Hepatic stellate cell (primary cell): ENCODE data around the gene MATN4.
A peak's percentile ranks its signal among the peaks of the same experiment; 100 is the strongest.

Source experiments
- DNase-seq: peaks from one replicate; pipeline ENCODE4 v3.0.0; 2011; ENCODE audit warnings: low spot score

MATN4 gene

GRCh38 chr20:45340951-45341350 is 32.9 kb upstream of the MATN4 start:
- DNase-seq, result no peak

- no peak for DNase-seq
These were observed 32.2 kb upstream of the MATN4 start for GRCh38 chr20:45340236-45340847.

- no peak for DNase-seq
These were observed 31.7 kb upstream of the MATN4 start for GRCh38 chr20:45339799-45340198.

DNA sequence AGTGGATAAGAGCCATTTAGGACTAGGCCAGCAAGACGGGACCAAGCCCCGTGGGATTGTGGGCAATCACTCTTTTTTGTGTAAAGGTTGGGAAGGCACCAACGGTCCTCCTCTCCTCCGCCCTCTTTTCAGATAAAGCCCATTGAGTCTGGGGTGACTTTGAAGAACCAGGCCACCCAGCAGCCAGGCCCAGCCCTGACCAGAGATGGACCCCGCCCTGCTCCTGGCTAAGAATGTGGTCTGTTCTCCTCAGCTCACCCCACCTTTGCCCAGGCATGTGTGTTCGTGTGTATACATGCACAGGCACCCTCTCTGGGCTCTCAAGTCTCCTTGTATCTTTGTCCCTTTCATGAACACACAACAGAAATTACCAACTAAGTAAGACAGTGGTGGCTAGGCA is 31.0 kb upstream of the MATN4 start:
- DNase-seq, result no peak

DNA sequence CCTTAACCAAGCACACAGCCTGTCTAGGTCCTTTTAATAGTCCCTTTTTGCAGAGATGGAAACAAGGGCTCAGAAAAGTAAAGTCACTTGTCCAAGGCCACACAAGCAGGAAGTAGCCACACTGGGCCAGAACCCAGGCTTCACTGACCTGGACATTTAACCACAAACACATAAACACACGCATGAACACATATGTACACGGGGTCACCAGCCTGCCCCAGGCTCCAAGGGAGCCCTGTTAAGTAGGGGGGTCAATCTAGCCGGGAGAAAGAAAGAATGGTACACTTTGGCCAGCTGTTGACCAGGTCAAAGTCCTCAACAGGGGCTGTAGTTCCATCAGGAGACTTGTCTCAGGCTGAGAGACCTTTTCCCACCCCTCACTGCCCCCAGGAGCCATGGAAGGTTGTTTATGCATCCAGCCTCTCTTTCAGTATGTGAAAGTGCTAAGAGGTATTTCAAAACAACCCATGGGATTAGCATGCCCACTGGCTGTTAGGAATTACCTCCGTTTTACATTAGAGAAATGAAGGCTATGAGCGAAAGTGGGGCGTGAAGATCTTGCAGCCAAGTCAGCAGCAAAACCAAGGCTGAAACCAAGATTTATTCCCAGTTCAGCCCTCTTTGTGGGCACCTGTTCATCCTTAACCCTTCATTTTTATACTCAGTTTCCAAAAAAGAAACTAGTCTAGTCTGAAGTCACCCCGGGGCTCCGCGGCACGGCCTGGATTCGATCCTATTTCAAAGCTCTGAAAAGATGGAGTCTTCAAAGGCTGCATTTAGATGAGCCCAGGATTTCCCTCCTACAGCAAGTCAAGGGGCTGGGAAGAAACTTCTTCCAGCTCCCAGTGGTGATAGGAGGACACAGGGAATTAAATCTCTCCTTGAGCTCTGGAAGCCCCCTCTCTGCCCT is 30.3 kb upstream of the MATN4 start:
- no peak for DNase-seq

- peak; percentile 92 for DNase-seq
These were observed 29.4 kb upstream of the MATN4 start for GRCh38 chr20:45337367-45338120.

- peak; percentile 84 for DNase-seq
These were observed 28.6 kb upstream of the MATN4 start for GRCh38 chr20:45336530-45337366.

- no peak for DNase-seq
These were observed 22.4 kb upstream of the MATN4 start for GRCh38 chr20:45330476-45330875.

GRCh38 chr20:45329497-45330319 is 21.6 kb upstream of the MATN4 start:
- DNase-seq, result no peak

DNA sequence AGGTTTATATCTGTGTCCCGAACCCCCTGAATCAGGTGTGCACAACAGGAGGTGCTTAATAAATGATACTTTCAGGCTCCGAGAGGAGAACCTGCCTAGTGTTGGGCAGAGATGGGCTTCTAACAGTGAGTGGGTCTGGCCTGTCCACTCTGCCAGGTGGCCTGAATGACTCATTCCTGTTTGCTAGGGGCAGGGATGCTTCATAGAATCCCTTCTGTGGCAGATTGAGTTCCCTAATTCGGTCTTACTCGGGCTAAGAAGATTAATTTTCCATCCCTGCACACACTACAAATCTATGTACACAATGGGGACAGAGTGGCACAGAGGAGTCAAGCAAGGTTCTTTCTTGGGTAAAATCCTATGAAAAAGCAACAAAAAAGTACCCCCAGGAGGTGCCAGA is 20.4 kb upstream of the MATN4 start:
- no peak for DNase-seq

DNA sequence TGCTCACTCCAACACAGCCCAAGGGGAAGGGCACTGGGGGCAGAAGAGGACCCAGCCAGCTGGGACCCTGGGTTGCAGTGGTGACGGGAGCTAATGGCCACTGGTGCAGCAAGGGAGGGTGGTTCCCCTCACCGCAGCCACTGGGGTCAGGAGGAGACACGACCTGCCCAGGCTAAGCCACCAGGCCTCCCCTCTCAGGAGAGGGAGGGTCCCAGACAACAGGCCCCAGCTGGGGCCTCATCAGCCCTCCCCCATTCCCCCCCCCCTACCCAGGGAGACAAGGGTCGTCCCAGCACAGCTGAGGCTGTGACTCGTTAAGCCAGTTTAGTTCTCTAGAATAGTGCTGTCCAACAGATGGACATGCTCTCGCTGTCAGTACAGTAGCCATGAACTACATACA is 17.3 kb upstream of the MATN4 start:
- no peak for DNase-seq

DNA sequence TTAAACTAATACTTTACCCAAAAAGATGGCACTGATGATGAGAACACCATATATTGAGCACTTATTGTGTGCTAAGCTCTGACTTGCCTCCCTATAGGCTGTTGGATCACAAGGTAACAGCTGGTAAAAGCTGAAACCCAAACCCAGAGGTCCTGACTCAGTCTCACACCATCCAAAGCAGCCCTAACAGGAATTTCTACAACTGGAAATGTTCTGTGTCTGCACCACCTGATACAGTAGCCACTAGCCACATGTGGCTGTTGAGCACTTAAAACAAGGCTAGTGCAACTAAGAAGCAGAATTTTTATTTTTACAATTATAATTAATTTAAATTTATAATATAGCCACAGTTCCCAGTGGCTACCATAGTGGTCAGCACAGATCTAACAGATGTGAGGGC is 15.6 kb upstream of the MATN4 start:
- DNase-seq, result no peak

DNA sequence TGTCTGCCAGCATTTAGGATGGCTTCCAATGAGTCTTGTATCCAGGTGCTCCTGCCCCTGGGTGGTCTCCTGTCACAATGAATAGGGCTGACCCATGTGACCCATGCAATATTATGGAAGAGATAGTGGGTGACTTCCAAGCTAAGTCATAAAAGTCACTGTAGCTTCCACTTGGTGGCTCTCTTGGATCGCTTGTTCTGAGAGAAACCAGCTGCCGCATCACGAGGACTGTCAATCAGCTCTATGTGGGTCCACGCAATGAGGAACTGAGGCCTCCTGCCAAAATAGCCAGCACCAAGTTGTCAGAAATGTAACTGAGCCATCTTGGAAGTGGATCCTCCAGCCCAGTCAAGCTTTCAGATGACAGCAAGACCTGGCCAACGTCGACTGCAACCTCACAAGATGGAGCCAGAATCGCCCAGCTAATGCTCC is 14.9 kb upstream of the MATN4 start:
- peak; percentile 58 for DNase-seq

DNA sequence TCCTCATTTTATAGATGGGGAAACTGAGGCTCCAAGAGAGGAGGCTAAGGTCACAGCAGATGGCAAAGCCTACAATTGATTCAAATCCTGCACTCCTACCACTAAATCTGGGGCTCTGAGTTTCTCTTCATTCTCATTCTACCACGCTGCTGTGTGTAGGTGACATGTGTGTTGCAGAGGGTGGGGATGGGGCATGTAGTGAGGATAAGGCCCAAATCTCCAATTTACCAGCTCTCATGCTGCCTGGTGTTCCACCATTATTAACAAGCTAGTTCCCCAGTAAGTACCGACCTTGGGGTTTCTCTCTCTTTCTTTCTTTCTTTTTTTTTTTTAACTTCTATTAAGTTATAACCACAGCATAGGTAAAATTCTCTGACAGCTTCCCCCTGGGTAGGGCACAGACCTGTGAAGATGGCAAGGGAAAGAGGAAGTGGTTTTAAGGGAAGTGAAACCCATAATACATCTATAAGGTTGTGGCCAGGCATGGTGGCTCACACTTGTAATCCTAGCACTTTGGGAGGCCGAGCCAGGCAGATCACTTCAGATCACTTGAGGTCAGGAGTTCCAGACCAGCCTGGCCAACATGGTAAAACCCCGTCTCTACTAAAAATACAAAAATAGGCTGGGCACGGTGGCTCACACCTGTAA is 13.0 kb upstream of the MATN4 start:
- DNase-seq, result no peak

GRCh38 chr20:45318948-45319347 is 10.8 kb upstream of the MATN4 start:
- DNase-seq, result no peak

DNA sequence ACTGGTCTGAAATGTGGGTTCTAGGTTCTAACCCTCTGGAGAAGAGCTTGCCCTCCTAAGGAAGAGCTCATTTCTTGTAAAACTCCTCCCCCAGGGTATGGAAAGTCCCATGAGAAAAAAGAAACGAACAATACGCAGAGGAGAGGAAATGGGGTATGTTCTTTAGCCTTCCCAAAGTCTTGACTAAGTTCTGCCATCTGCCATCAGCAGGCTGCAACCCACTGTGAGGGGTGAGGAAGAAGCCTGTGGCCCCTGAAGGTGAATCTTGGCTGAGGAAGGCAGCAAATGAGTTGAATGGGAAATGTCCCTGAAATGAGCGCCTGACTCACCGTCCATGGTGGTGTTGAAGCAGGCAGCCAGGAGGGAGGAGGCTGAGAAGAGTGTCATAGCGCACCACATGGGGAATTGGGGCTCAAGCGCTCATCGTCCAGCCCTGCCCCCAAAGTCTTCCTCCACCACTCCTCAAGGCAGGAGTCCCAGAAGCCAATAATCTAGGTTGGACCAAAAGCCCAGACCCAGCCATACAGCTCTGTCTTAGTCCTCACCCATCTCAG is 10.4 kb upstream of the MATN4 start:
- no peak for DNase-seq

GRCh38 chr20:45317826-45318225 is 9.7 kb upstream of the MATN4 start:
- DNase-seq, result no peak

DNA sequence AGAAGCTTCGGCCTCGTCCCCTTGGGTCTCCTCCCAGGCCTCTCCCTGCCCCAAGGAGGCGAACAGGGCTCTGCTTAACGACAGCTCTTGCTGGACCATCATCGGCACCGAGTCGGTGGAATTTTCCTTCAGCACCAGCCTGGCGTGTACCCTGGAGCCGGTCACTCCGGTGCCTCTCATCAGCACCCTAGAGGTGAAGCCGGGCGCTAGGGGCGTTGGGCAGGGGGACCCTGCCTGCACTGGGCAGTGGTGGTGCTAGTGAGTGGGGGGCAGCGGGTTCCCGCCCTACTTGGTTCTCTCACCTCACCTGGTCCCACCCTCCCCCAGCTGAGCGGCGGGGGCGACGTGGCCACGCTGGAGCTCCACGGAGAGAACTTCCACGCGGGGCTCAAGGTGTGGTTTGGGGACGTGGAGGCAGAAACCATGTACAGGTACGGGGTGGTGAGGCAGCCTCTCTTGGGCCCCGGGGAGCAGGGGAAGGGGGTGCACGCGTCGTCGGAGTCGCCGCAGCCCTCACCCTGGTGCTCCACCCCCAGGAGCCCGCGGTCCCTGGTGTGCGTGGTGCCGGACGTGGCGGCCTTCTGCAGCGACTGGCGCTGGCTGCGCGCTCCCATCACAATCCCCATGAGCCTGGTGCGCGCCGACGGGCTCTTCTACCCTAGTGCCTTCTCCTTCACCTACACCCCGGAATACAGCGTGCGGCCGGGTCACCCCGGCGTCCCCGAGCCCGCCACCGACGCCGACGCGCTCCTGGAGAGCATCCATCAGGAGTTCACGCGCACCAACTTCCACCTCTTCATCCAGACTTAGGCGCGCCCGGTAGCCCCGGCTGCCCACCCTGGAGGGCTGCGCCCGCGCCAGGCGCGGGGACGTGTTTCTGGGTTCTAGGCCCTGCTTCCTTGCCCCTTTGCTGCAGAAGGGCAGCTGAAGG is 8.3 kb upstream of the MATN4 start:
- no peak for DNase-seq

DNA sequence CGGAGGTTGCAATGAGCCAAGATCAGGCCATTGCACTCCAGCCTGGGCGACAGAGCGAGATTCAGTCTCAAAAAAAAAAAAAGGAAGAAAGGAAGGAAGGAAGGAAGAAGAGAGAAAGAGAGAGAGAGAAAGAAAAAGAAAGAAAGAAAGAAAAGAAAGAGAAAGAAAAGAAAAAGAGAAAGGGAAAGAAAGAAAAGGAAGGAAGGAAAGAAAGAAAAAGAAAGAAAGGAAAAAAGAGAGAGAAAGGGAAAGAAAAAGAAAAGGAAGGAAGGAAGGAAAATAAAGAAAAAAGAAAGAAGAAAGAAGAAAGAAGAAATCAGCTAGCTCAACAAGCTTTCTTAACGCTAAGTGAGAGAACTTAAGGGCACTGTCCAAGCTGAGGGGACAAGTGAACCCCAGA is 7.6 kb upstream of the MATN4 start:
- no peak for DNase-seq
